Activated CD8-positive, alpha-beta memory T cell treated with anti-CD3 and anti-CD28 coated beads, Interleukin-2, amount 50 U/mL, for 4 hours (primary cell): ENCODE results near the gene CCNB1IP1.
"Not testable (repeated sequence)": the region's sequence is repeated elsewhere in the genome, so short reads cannot be mapped to it uniquely, and the experiment has no call there.

Experiments used
- DNase-seq: peaks from one replicate; pipeline ENCODE4 v3.0.0-alpha.2; 2020

Gene CCNB1IP1

GRCh38 chr14:20332788-20333493, at the start of gene CCNB1IP1:
TSS of gene CCNB1IP1 (minus strand) at chr14:20333279. CDS start at chr14:20316523, 16,756 bp downstream.
- DNase-seq, result peak; percentile 24

- DNase-seq, result no peak
These were observed 49.4 kb upstream of the CCNB1IP1 start for GRCh38 chr14:20382526-20382925.

GRCh38 chr14:20381341-20381740, 48.3 kb upstream of the CCNB1IP1 start:
- DNase-seq, result no peak

GRCh38 chr14:20380681-20381080, 47.6 kb upstream of the CCNB1IP1 start:
- DNase-seq, result no peak

GRCh38 chr14:20379743-20380142, 46.7 kb upstream of the CCNB1IP1 start:
- no peak for DNase-seq

- DNase-seq, result no peak
These were observed 44.1 kb upstream of the CCNB1IP1 start for GRCh38 chr14:20377171-20377570.

GRCh38 chr14:20376071-20376588, 43.1 kb upstream of the CCNB1IP1 start:
- no peak for DNase-seq

- DNase-seq, result no peak
These were observed 42.4 kb upstream of the CCNB1IP1 start for GRCh38 chr14:20375471-20375870.

GRCh38 chr14:20372796-20373195, 39.7 kb upstream of the CCNB1IP1 start:
- no peak for DNase-seq

- no peak for DNase-seq
These were observed 32.8 kb upstream of the CCNB1IP1 start for GRCh38 chr14:20365928-20366327.

- not testable (repeated sequence) for DNase-seq
These were observed 25.4 kb upstream of the CCNB1IP1 start for GRCh38 chr14:20358474-20358873.

- no peak for DNase-seq
These were observed 23.3 kb upstream of the CCNB1IP1 start for GRCh38 chr14:20356422-20356821.

- DNase-seq, result no peak
These were observed 17.8 kb upstream of the CCNB1IP1 start for GRCh38 chr14:20350860-20351259.

GRCh38 chr14:20350282-20350681, 17.2 kb upstream of the CCNB1IP1 start:
- DNase-seq, result no peak

GRCh38 chr14:20347747-20348146, 14.7 kb upstream of the CCNB1IP1 start:
- DNase-seq, result no peak

GRCh38 chr14:20346713-20347112, 13.6 kb upstream of the CCNB1IP1 start:
- DNase-seq, result no peak

GRCh38 chr14:20345366-20345765, 12.3 kb upstream of the CCNB1IP1 start:
- no peak for DNase-seq

GRCh38 chr14:20343862-20344220, 10.8 kb upstream of the CCNB1IP1 start:
- no peak for DNase-seq

GRCh38 chr14:20343092-20343861, 10.2 kb upstream of the CCNB1IP1 start, which contains the start of gene PARP2:
TSS of gene PARP2 (plus strand) at chr14:20343635. CDS start at chr14:20343642, 7 bp downstream.
- peak; percentile 87 for DNase-seq

- DNase-seq, result no peak
These were observed 8.6 kb upstream of the CCNB1IP1 start for GRCh38 chr14:20341646-20342045.

GRCh38 chr14:20341032-20341431, 8.0 kb upstream of the CCNB1IP1 start:
- DNase-seq, result not testable (repeated sequence)

GRCh38 chr14:20334017-20334416, 938 bp upstream of the CCNB1IP1 start:
- DNase-seq, result no peak

- no peak for DNase-seq
These were observed 389 bp upstream of the CCNB1IP1 start for GRCh38 chr14:20333494-20333841.

- no peak for DNase-seq
These were observed 670 bp downstream of the CCNB1IP1 start for GRCh38 chr14:20332431-20332787.
